ENCODE results near the gene GRID2IP.

The GRID2IP gene

DNA sequence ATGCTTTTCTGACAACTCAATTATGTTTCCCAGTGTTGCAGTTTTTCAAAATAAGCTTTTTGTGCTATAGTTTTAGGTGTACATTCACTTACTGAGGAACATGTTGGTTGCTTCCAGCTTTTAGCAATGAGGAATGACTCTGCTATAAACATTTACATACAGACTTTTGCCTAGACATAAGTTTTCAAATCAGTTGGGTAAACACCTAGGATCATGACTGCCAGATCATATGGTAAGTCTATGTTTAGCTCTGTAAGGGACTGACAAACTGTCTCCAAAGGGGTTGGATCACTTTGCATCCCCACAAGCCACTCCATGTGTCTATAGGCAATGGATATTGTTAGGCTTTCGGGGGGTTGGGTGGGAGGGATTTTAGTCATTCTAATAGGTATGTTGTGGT is 10.8 kb upstream of the GRID2IP start:
- DNase-seq (ENCODE audit: low read depth in 2 of 2) = no peak

DNA sequence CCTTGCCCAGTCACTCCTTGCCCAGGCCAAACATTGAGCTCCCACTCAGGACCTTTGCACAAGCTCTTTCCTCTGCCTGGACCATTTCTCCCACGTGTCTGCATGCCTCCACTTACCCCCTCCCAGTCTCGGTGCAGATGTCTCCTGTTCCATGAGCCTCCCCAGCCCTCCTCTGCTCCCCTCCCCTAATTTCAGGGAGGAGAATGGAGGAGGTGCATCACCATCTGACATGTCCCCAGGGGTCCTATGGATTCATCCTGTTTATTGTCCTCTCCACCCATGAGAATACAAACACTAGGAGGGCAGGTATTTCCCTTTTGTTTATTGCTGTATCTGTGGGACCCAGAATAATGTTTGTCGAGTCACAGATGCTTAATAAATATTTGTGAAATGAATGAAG is 8.6 kb upstream of the GRID2IP start:
- DNase-seq (ENCODE audit: low read depth in 2 of 2) = no peak

DNA sequence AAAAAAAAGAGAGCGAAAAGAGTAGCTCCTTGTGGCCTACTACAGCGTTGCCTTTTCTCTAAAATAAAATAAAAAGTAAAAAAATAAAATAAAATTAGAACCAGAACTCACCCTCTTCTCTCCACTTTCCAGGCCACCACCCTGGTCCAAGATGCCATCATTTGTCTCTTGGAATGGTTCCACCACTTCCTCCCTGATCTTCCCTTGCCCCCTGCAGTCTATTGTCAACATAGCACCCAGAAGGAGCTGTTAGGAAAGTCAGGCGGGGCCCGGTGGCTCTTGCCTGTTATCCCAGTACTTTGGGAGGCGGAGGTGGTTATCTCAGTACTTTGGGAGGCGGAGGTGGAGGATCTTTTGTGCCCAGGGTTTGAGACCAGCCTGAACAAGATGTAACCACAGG is 7.6 kb upstream of the GRID2IP start:
- DNase-seq (ENCODE audit: low read depth in 2 of 2) = no peak

DNA sequence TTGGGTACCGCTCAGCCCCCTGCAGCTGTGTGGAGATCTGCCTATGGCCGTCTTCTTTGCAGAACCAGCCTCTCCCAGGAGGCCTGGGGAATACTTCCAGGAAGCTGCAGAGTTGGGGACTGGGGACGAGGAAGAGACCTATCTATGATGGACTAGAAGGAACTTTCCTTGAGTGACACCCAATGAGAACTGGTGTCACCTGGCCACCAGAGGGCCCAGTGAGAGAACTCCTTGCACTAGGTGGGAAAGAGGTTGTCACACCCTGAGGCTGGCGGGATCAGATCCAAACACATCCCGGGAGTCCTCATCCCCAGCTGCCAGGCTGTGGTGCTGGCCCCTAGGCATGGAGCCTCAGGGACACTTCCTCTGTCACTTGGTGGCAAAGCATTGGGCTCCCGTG is 4.9 kb upstream of the GRID2IP start:
- no peak for DNase-seq (ENCODE audit: low read depth in 2 of 2)

DNA sequence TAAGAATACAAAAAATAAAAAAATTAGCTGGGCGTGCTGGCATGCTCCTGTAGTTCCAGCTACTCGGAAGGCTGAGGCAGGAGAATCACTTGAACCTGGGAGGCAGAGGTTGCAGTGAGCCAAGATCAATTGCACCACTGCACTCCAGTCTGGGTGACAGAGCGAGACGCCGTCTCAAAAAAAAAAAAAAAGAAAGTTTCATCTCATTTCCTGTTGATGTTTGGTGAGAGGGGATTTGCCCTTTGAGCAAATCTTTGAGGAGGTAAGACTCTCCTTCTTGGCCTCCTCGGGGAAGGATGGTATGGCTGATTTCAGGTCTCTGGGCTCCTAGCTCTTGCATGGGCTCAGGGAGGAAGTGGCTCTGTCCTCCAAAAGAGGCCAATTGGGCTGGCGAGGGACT is 3.6 kb upstream of the GRID2IP start:
- no peak for DNase-seq (ENCODE audit: low read depth in 2 of 2)

DNA sequence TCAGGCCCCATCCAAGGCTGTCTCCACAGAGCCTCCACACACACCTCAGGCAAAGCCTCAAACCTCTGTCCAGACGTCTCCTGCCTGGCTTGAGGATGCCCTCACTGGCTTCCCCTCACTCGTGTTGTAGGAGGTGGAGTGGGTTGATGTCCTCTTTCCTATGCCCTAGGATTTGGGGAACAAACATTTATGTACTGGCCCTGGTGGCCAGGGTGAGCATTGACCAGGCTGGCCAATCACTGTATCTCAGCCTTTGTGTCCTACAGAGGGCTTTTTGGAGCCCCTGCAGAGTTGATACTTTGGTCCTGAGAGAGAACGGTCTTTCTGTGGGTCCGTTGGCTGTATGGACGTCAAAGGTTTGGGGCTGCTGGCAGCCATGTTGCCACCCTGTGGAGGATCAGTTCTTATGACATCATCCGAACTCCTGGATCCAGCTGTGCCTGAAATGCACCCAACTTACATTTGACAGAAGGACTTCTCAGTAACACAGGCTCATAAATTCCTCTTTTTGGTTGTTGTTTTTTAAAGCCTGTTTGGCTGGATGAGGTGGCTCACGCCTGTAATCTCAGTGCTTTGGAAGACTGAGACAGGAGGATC is 2.3 kb upstream of the GRID2IP start:
- DNase-seq (ENCODE audit: low read depth in 2 of 2) = no peak

DNA sequence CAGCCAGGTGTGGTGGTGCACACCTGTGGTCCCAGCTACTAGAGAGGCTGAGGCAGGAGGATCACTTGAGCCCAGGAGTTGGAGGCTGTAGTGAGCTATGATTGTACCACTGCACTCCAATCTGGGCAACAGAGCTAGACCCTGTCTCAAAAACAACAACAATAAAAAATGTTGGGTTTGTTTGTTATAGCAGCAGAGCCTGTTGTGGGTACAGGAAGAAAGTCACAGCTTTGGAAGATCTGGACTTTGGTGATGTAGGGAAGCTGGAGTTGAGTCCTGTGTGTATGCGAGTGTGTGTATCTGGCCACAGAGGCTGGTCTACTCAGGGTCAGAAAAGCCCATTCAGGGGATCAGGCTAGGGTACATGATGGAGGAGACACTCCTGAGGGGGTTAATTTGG is 3.9 kb downstream of the GRID2IP start:
- DNase-seq (ENCODE audit: low read depth in 2 of 2) = no peak

DNA sequence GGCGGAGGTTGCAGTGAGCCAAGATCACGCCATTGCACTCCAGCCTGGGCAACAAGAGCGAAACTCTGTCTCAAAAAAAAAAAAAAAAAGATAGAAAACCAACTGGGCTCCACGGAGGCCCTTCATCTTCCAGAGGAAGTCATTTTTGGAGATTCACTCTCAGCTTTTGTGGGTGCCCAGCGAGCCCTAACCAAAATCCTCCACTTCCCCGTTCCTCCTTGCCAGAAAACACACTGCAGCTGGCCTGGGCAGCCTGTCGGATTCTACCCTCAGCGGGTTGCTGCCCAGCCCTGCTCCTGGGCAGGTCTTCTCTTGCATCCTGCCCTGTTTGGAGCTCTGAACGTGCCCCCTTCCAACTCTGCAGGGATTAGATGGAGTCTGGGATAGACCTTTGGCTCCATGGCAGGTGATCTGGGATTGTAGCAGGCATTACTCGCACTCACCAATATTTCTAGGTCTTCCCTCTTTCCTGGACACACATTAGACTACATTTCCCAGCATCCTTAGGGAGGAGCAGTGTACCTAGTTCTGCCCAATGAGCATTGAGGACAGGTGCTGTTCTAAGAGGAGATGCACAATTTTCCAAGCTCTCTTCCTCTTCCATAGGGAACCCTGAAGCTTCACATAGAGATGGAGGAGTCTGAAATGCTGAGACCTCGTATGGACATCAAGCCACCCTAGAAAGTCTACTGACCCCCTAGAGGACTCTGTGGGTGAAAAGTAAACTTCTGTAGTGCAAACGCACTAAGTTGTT is 4.6 kb downstream of the GRID2IP start:
- DNase-seq (ENCODE audit: low read depth in 2 of 2) = no peak

DNA sequence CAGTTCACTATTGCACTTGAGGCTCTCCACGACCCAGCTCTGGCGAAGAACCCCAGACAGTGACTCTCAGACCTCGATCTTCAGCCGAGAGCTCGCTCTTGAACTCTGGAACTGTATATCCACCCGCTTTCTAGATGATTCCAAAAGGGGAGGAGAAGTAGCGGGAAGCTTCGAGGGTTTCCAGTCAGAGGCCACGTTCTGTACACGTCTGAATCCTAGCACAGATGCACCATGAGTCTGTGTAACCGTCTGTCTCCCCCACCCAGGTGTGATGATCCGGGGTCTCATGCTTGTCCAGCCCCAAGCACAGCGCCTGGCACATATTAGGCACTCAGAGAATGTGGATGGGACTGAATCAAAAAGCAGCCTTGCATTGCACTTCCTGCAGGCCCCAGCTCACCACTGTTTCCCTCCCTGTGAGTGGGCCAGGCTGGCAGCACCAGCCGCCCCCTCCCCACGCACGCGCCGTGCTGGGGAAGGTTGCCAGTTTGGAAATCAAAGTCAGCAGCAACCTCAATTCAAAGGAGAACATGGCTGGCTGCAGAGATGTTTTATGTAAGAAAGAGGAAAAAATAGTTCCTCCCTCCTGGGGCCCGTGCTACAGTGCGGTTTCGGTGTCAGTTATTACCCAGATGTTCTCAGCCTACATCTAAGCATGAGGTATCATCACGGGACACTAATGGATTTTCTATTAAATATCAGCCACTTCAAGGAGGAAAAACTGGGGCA is 5.7 kb downstream of the GRID2IP start:
- no peak for DNase-seq (ENCODE audit: low read depth in 2 of 2)

DNA sequence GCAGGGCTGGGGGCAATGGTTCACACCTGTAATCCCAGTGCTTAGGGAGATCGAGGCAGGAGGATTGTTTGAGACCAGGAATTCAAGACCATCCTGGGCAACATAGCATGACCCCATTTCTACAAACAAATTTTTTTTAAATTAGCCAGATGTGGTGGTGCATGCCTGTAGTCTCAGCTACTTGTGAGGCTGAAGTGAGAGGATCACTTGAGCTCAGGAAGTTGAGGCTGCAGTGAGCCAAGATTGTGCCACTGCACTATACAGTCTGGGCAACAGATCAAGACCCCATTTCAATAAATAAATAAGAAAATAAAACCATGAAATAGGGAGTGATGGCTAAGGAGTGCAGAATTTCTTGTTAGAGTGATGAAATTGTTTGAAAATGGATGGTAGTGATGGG is 8.9 kb downstream of the GRID2IP start:
- no peak for DNase-seq (ENCODE audit: low read depth in 2 of 2)

DNA sequence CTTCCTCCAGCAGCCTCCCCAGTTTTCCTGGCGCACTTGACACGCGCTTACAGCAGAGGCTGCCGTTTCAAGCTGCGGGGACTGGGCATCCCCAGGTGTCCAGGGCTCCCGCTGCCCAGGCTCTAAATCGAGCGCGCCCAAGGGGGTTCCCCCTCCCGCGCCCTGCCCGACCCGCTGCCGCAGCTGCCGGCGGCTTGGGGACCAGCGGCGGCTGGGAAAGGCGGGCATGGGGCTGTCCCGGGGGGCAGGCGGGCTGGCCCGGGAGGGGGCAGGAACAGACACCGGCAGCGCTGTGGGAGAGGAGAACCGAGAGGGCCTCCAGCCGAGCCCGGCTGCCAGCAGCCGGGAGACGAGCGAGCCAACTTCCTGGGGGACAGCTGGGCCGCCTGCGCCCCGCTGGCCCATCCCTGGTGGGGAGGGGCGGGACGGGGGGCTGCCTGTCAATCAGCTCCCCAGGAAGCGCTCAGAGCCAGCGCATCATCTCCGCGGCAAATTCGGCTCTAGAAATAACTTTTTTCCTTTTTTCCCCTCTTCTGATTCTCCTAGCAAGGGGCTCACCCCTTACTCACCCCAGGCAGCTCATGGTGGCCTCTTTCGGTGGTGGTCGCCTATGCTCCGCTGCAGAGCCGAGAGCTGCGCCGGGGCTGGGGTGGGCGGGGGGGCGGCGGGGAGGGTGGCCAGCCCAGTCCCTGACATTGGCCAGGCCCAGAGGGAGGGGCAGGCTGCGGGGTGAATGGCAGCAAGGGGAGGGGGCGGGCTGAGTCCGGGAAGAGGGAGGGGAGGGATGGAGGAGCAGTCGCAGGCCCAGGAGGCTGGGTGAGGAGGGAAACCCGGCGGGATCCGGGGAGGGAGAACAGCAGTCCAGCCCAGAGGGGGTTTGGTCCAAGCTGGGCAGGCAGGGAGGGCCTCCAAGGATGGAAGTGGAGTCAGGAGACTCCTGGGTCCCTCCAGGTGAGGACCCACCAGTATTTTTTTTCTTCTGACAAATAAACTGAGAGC is 14.7 kb downstream of the GRID2IP start:
- DNase-seq (ENCODE audit: low read depth in 2 of 2) = no peak

DNA sequence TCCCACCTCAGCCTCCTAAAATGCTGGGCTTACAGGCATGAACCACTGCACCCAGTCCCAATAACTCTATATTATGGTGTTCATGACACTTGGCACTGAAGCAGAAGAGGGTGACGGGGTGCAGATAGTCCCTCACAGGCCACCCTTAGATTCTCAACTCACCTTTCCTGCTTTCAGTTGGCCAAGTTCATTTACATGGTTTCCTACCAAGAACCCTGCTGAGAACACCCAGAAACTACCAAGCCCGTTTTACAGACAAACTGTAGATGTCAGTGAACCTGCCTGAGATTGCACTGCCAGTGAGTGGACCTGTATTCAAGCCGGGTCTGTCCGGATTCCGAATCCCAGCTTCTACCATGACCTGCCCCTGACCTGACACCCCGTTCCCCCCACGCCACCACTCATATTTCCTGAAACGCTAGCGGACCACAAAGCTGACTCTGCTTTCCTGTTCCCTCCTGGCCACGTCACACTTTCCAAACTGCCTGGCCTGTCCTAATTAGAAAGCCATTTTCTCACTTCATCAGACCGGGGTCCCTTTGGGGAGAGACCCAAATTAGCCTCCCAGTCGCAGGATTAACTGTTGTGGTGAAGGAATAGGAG is 17.3 kb downstream of the GRID2IP start:
- no peak for DNase-seq (ENCODE audit: low read depth in 2 of 2)

DNA sequence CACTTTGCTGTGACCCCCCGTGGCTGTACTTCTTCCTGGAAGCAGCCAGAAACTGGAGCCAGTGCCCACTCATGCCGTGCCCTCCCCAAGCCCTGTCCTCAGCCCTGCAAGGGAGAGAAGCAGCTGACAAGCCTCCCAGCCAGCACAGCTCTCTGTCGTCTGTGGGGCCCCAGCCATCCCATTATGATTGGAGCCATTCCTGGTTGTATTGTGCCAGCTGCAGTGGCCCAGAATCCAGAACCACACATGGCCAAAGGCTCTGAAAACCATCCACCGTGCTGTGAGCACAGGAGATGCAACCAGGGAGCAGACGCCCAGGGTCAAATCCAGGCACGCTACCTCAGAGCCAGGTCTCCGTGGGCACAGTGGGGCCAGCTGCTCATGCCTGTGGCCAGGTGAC is 18.7 kb downstream of the GRID2IP start:
- DNase-seq (ENCODE audit: low read depth in 2 of 2) = no peak

DNA sequence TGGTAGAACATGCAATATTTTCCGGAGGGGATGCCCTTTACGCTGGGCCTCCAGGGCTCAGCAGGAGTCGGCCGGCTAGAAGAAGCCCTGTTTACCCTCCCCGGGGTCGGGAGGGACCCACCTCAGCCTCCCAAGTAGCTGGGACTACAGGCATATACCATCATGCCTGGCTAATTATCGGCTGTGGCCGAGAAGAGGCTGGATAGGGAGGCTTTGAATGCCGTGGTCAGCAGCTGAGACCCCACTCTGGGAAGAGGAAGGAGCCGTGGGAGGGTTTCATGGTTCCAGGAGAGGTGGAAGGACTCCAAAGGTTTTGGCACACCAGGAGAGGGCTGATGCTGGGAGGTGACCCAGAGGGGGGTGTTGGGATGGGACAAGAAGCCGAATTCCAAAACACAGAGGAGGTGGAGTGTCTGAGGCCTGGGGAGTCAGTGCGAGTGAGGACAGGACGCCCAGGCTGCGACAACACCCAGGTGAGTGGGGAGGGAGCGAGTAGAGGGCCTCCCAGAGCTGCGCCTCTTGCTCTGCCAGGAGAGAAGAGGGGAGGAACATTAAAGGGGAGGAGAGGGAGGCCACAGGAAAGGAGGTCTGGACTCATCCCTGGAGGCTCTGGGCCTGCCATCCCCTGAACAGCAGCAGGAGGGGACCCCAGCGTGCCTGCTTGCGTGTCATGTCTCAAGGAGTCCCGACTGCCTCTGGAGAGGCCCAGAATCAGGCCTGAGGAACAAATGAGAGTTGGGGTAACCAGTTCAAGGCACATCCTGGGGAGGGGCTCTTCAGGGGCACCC is 19.6 kb downstream of the GRID2IP start:
- DNase-seq (ENCODE audit: low read depth in 2 of 2) = no peak

DNA sequence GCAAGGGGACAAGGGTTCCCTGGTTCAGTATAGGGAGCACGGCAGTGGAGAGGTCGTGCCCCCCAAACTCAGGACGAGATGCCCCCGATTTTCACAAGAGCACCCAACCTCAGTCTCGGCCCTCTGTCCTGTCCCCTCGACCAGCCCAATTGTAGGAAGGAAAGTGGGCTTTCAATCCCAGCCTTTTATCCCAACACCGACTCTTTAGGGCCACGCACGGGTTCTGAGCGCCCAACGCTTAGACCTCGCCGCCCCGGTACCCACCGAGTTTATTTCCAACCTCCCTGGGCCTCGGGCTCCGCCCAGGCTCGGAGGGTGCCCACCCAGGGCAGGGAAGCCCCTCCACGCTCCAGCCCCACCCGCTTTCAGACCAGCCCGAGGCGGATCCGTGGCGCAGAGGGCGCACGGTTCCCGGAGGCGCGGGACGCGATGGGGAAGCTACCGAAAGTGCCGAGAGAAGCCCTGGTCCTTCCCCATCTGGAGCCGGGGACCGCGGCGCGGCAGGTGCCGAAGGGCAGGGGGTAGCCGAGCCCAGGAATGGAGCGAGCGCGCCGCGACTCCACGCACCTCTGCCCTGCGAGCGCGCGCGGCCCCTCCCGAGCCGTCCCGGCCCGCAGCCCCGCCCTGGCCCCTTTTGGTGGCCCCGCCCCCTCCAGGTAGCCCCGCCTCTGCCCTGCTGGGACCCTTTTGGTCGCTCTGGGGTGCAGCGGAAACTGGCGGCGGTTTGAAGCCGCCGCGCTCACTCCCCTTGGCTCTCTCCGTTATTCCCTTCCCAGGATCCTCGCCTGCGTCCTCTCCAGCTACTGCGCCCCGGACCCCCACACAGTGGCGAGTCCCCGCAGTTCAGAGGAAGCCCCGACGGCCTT is 20.4 kb downstream of the GRID2IP start:
- peak; percentile 37 to 50 for DNase-seq (ENCODE audit: low read depth in 2 of 2)

DNA sequence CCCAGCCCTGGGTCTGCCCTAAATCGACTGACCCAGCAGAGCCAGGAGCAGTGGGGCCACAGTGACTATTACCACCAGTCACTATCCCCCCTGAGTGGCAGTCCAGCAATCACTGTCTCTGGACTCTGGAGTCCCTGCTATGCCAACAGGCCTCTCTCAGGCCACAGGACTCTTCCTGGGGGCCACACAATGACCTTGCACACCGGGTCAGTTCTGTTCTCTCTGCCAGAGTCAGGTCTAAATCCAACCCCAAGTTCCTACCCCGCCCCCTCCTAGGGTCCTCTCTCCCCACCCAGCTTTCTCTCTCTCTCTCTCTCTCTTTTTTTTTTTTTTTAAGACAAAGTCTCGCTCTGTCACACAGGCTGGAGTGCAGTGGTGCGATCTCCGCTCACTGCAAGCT is 21.6 kb downstream of the GRID2IP start:
- DNase-seq (ENCODE audit: low read depth in 2 of 2) = no peak

DNA sequence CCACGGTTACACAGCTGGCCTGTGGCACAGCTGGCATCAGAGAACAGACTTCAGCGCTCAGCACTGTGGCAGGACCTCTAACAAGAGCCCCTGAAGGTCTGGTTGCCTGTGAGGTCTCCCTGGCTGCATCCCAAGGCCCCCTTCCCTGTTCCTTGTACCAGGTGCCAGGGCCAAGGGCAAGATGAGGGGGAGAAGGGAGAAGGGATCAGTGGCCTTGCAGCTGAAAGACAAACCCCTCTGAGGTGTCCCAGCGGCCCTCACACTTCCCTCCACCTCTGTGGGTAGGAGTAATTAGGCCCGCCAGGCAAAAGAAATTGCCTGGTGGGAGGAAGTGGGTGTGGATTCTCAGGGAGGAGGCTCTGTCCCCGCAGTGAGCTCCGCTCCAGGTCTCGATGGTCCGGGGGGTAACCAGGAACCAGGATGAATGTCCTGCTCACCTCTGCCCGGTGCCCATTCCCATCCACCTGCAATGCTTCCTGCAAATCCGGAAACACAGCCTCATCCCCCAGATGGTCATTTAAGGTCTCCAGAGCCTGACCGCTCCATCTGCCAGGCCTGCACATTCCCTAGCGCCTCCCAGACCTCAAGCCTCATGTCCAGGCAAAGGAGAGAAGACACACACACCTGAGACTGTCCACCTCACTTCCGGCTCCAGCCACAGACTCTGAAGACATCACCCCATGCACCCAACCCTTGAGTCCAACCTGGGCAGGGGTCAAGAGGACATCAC is 22.7 kb downstream of the GRID2IP start:
- no peak for DNase-seq (ENCODE audit: low read depth in 2 of 2)

DNA sequence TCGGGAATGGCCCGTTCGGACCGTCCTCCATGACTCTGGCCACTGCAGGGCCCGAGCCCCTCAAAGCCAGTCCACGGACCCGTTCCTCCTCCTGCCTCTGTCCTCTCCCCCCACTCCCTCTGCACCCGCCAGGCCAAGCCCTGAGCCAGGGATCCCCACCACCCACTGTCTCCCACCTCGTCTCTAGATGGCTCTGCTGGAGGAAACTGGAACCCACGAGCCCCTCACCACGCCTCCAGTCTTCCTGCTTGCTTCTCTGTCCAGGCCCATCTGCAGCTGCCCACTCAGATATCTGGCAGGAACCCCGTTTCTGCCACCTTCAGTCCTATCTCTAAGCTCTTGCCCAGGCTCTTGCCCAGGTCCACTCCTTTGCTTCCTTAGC is 24.3 kb downstream of the GRID2IP start:
- no peak for DNase-seq (ENCODE audit: low read depth in 2 of 2)

Data from activated CD4-positive, alpha-beta T cell treated with anti-CD3 and anti-CD28 coated beads for 24 hours (primary cell).